Tibial nerve (tissue), 4 donors: Measurements from ENCODE around the gene CBFB.

Experiments used
- CTCF ChIP-seq, 5 experiments: fragments of 200-600 bp in 3 of 5; fragments of 450-650 bp in 2 of 5; sonication (generic) in 3 of 5; IDR thresholded peaks; one replicate each; pipeline ENCODE4 v1.5.1; 2016 to 2019; ENCODE audit warnings: antibody characterized with exemption in 5 of 5, mild to moderate bottlenecking in 3 of 5, moderate library complexity in 2 of 5
- EP300 ChIP-seq, 2 donors: sonication (generic); formaldehyde crosslinking; IDR thresholded peaks; one replicate each; pipeline ENCODE4 v1.6.1; 2017; ENCODE audit warnings: antibody characterized with exemption in 2 of 2, mild to moderate bottlenecking in 1 of 2
- POLR2A ChIP-seq, 2 donors: fragments of 450-650 bp; IDR thresholded peaks; one replicate each; pipeline ENCODE4 v1.6.1; 2017; ENCODE audit warnings: antibody characterized with exemption in 2 of 2, mild to moderate bottlenecking in 2 of 2, moderate library complexity in 2 of 2

GRCh38 chr16:67050796-67051195 lies 21.8 kb downstream of the CBFB start:
- TF ChIP-seq CTCF (IDR thresholded peaks at IDR 0.05) (no peak), EP300 (IDR thresholded peaks at IDR 0.05) (no peak), POLR2A (IDR thresholded peaks at IDR 0.05) (no peak)
